MCF 10A (cell line): Measurements from ENCODE around the gene WNK1. TPM values are rescaled to one million over a fixed set of nuclear protein-coding genes. Genes with fewer than 3 reads are reported as not detected.
"Not testable (repeated sequence)": the region's sequence is repeated elsewhere in the genome, so short reads cannot be mapped to it uniquely, and the experiment has no call there.

ENCODE experiments used
- BruUV-seq: library from RNA; stranded (reverse); fragments of 400-500 nt; replicated peaks from 2 replicates; lab custom pipeline; 2021; lab: Mats Ljungman, UMichigan
- CTCF ChIA-PET: fragments of 300-600 bp; sonication (Branson Sonifier 250); formaldehyde crosslinking; extraction: SDS; loops from one replicate; lab custom pipeline; 2021; ENCODE audit warnings: antibody characterized with exemption, inconsistent platforms; lab: Yijun Ruan, JAX
- POLR2A ChIA-PET: fragments of 300-600, 350-650 bp; sonication (Branson Sonifier 250); formaldehyde crosslinking; extraction: SDS; loops from one replicate; lab custom pipeline; 2020; ENCODE audit warnings: antibody characterized with exemption, inconsistent platforms; lab: Yijun Ruan, JAX
- DNase-seq: peaks from one replicate; pipeline ENCODE4 v3.0.0-alpha.2; 2018; ENCODE audit not compliant: unreplicated experiment
- H3K27ac Mint-ChIP-seq: one replicate; pipeline ENCODE4 v1.8.0; 2022; ENCODE audit warnings: mild to moderate bottlenecking, low read depth, mixed read lengths; ENCODE audit not compliant: unreplicated experiment
- H3K27me3 Mint-ChIP-seq: one replicate; pipeline ENCODE4 v1.8.0; 2022; ENCODE audit warnings: mixed read lengths; ENCODE audit not compliant: insufficient read depth, unreplicated experiment
- H3K36me3 Mint-ChIP-seq: one replicate; pipeline ENCODE4 v1.8.0; 2022; ENCODE audit warnings: mild to moderate bottlenecking, moderate library complexity, mixed read lengths; ENCODE audit not compliant: insufficient read depth, unreplicated experiment
- H3K4me1 Mint-ChIP-seq: one replicate; pipeline ENCODE4 v1.8.0; 2022; ENCODE audit warnings: mixed read lengths; ENCODE audit not compliant: insufficient read depth, unreplicated experiment
- H3K4me3 Mint-ChIP-seq: one replicate; pipeline ENCODE4 v1.8.0; 2022; ENCODE audit warnings: mild to moderate bottlenecking, moderate library complexity, mixed read lengths; ENCODE audit not compliant: unreplicated experiment
- H3K9me3 Mint-ChIP-seq: one replicate; pipeline ENCODE4 v1.8.0; 2022; ENCODE audit warnings: mixed read lengths; ENCODE audit not compliant: unreplicated experiment
- CTCF ChIP-seq: fragments of 200-600 bp; IDR thresholded peaks from one replicate; pipeline ENCODE4 v1.8.0; 2022; ENCODE audit warnings: antibody characterized with exemption, mild to moderate bottlenecking; ENCODE audit not compliant: unreplicated experiment
- intact Hi-C: fragments of 100-400 bp; cut with micrococcal nuclease; formaldehyde crosslinking; loops from 2 replicates; pipeline ENCODE4 v1.14.1; 2022
- total RNA-seq: library from RNA; stranded (reverse); gene quantifications from 2 replicates; pipeline ENCODE4 v1.2.3, GENCODE V29; 2022

WNK1 gene
- total RNA-seq, 1 experiment from 2014 or later: 139 TPM

GRCh38 chr12:785706-786105 lies 33.3 kb downstream of the WNK1 start:
- intact Hi-C loops: no loop called here
- no peak for TF ChIP-seq CTCF
- Mint-ChIP-seq H3K27me3 (no peaks in the 10 kb centered on the region), H3K4me3 (no peak overlapping the region), H3K4me1 (peaks cover 32% of the 10 kb centered on the region), H3K9me3 (no peaks in the 10 kb centered on the region), H3K27ac (no peak overlapping the region), H3K36me3 (peaks cover 6% of the 10 kb centered on the region)
- BruUV-seq: no TSS peak
- ChIA-PET CTCF (interaction anchor here (0.5 to 1.3 kb wide), 3 partner anchors 30 to 209 kb away, joined by 3 to 4 read pairs (median 3); no protein-coding TSS in a partner anchor), POLR2A (interaction anchor here (0.6 to 0.9 kb wide), 4 partner anchors 12 to 922 kb away, joined by 4 to 7 read pairs (median 5); no protein-coding TSS in a partner anchor)
- DNase-seq: no peak

- CTCF ChIA-PET: interaction anchor here (1.4 kb wide), 1 partner anchor 16 kb away, joined by 3 read pairs; no protein-coding TSS in a partner anchor
- H3K36me3 Mint-ChIP-seq: peaks cover 6% of the 10 kb centered on the region
- BruUV-seq: no TSS peak
- intact Hi-C loops: no loop called here
- no peaks in the 10 kb centered on the region for H3K9me3 Mint-ChIP-seq
- POLR2A ChIA-PET: interaction anchor here (0.9 to 2.9 kb wide), 7 partner anchors 10 to 161 kb away, joined by 3 to 8 read pairs (median 3); partner anchors contain the start of gene RAD52
- no peak overlapping the region for H3K4me3 Mint-ChIP-seq
- no peak for TF ChIP-seq CTCF
- H3K27me3 Mint-ChIP-seq: no peaks in the 10 kb centered on the region
- DNase-seq: no peak
- H3K27ac Mint-ChIP-seq: peak overlapping the region; percentile 74
- peaks cover 45% of the 10 kb centered on the region for H3K4me1 Mint-ChIP-seq
Measured at GRCh38 chr12:788288-788687, 35.9 kb downstream of the WNK1 start.

GRCh38 chr12:788762-789161 lies 36.4 kb downstream of the WNK1 start:
- intact Hi-C loops, H3K4me3 Mint-ChIP-seq, H3K9me3 Mint-ChIP-seq, H3K27me3 Mint-ChIP-seq, BruUV-seq, H3K36me3 Mint-ChIP-seq, DNase-seq: not testable (repeated sequence)
- ChIA-PET POLR2A (interaction anchor here (1.0 to 2.9 kb wide), 8 partner anchors 8 to 161 kb away, joined by 3 to 11 read pairs (median 4); partner anchors contain the start of genes RAD52 and WNK1), CTCF (interaction anchor here (0.7 kb wide), 1 partner anchor 25 kb away, joined by 4 read pairs; no protein-coding TSS in a partner anchor)
- H3K4me1 Mint-ChIP-seq: peaks cover 50% of the 10 kb centered on the region
- peak overlapping the region; percentile 74 for H3K27ac Mint-ChIP-seq

GRCh38 chr12:789852-790563 lies 37.6 kb downstream of the WNK1 start:
- Mint-ChIP-seq H3K9me3 (no peaks in the 10 kb centered on the region), H3K27ac (peak overlapping the region; percentile 74), H3K27me3 (no peaks in the 10 kb centered on the region), H3K4me3 (no peak overlapping the region), H3K4me1 (peaks cover 59% of the 10 kb centered on the region), H3K36me3 (peaks cover 6% of the 10 kb centered on the region)
- CTCF ChIA-PET: interaction anchor here (0.7 to 1.1 kb wide), 4 partner anchors 36 to 221 kb away, joined by 3 to 4 read pairs (median 4); no protein-coding TSS in a partner anchor
- no peak for TF ChIP-seq CTCF
- no TSS peak for BruUV-seq
- intact Hi-C loops: no loop called here
- POLR2A ChIA-PET: interaction anchor here (0.9 to 2.6 kb wide), 7 partner anchors 9 to 219 kb away, joined by 4 to 12 read pairs (median 6); partner anchors contain the start of gene WNK1
- no peak for DNase-seq
